Endothelial cell of umbilical vein (primary cell): ENCODE results near the gene ARHGAP28. TPM values are rescaled to one million over a fixed set of nuclear protein-coding genes. Genes with fewer than 3 reads are reported as not detected.

Experiments
- BruUV-seq: library from RNA; stranded (reverse); fragments of 400-500 nt; replicated peaks from 2 replicates; lab custom pipeline; 2021; lab: Mats Ljungman, UMichigan
- CTCF ChIA-PET: fragments of 300-600, 350-600 bp; sonication (Branson Sonifier 250); formaldehyde crosslinking; loops from one replicate; lab custom pipeline; 2021; ENCODE audit warnings: antibody characterized with exemption, inconsistent platforms; lab: Charles Lee
- POLR2A ChIA-PET: fragments of 300-600, 350-600 bp; sonication (Branson Sonifier 250); formaldehyde crosslinking; loops from one replicate; lab custom pipeline; 2021; ENCODE audit warnings: antibody characterized with exemption, inconsistent platforms; lab: Charles Lee
- DNase-seq: peaks from one replicate; pipeline ENCODE4 v3.0.0-alpha.2; 2011; ENCODE audit warnings: low read depth, low spot score
- FAIRE-seq: peaks from 2 replicates; lab custom pipeline; 2011; peaks lifted over from hg19 to GRCh38; lab: Jason Lieb, UNC
- H2AFZ ChIP-seq: 2 replicates; pipeline ENCODE4 v1.6.0; 2012; ENCODE audit warnings: low read depth, low read length, control low read depth, inconsistent platforms
- H3K27ac ChIP-seq: 2 replicates; pipeline ENCODE4 v1.5.1; 2011; ENCODE audit warnings: low read depth, mild to moderate bottlenecking, control low read depth, low read length, moderate library complexity; ENCODE audit not compliant: insufficient read depth
- H3K27me3 ChIP-seq, 2 experiments: 2 replicates each; pipeline versions ENCODE4 v1.6.0 to v1.6.1; 2011; ENCODE audit warnings: low read length in 2 of 2, mixed read lengths in 1 of 2; ENCODE audit not compliant: control insufficient read depth in 2 of 2, insufficient read depth in 2 of 2
- H3K36me3 ChIP-seq, 2 experiments: 2 replicates in 1 of 2; 3 replicates in 1 of 2; pipeline ENCODE4 v1.5.1; 2011; ENCODE audit warnings: low read length in 2 of 2, mild to moderate bottlenecking in 1 of 2, moderate library complexity in 1 of 2; ENCODE audit not compliant: control insufficient read depth in 2 of 2, insufficient read depth in 2 of 2; ENCODE audit errors: extremely low read depth in 1 of 2
- H3K4me1 ChIP-seq: 3 replicates; pipeline ENCODE4 v1.5.1; 2011; ENCODE audit warnings: mild to moderate bottlenecking, low read length; ENCODE audit not compliant: control insufficient read depth, insufficient read depth; ENCODE audit errors: extremely low read depth
- H3K4me2 ChIP-seq: 2 replicates; pipeline ENCODE4 v1.6.1; 2011; ENCODE audit warnings: low read length, control low read depth, mixed read lengths; ENCODE audit not compliant: insufficient read depth
- H3K4me3 ChIP-seq, 3 experiments: fragments of 200-600 bp in 1 of 3; sonication (generic), shearing (Covaris generic) in 1 of 3; replicated peaks in 1 of 3; 2 replicates each; pipeline ENCODE4 v1.5.1; 2011 to 2016; ENCODE audit warnings: control low read depth in 3 of 3, low read length in 3 of 3, mild to moderate bottlenecking in 2 of 3, inconsistent platforms in 1 of 3, low read depth in 1 of 3, moderate library complexity in 1 of 3; ENCODE audit not compliant: insufficient read depth in 1 of 3
- H3K79me2 ChIP-seq: 2 replicates; pipeline ENCODE4 v1.6.0; 2012; ENCODE audit warnings: low read length, inconsistent platforms; ENCODE audit not compliant: control insufficient read depth, insufficient read depth
- H3K9ac ChIP-seq: replicated peaks from 2 replicates; pipeline ENCODE3; 2011; ENCODE audit warnings: low read length, control low read depth; ENCODE audit not compliant: insufficient read depth; ENCODE audit errors: extremely low read depth
- H3K9me1 ChIP-seq: replicated peaks from 3 replicates; pipeline ENCODE4 v1.6.0; 2011; ENCODE audit warnings: mild to moderate bottlenecking, low read length; ENCODE audit not compliant: control insufficient read depth, insufficient read depth; ENCODE audit errors: extremely low read depth
- H3K9me3 ChIP-seq: replicated peaks from 2 replicates; pipeline ENCODE4 v1.5.1; 2012; ENCODE audit warnings: low read length, inconsistent platforms; ENCODE audit not compliant: control insufficient read depth, insufficient read depth
- H4K20me1 ChIP-seq: replicated peaks from 2 replicates; pipeline ENCODE3; 2011; ENCODE audit warnings: mild to moderate bottlenecking, low read length; ENCODE audit not compliant: control insufficient read depth, insufficient read depth; ENCODE audit errors: extremely low read depth
- CTCF ChIP-seq, 2 donors: IDR thresholded peaks; 1 replicate in 1 of 2; 2 replicates in 1 of 2; pipeline ENCODE4 v1.5.1; 2011; ENCODE audit warnings: low read length in 2 of 2, mild to moderate bottlenecking in 2 of 2, moderate library complexity in 2 of 2, control low read depth in 1 of 2, inconsistent platforms in 1 of 2, low read depth in 1 of 2; ENCODE audit not compliant: insufficient read depth in 1 of 2; ENCODE audit errors: extremely low read depth in 1 of 2
- FOS ChIP-seq: IDR thresholded peaks from 2 replicates; pipeline ENCODE4 v1.6.1; 2011; ENCODE audit warnings: mild to moderate bottlenecking, low read length, moderate library complexity, borderline replicate concordance; ENCODE audit not compliant: insufficient read depth
- GATA2 ChIP-seq: IDR thresholded peaks from 2 replicates; pipeline ENCODE4 v1.7.0; 2011; ENCODE audit warnings: low read depth, mild to moderate bottlenecking, moderate library complexity, mixed read lengths, low read length; ENCODE audit not compliant: insufficient read length, insufficient read depth
- JUN ChIP-seq: IDR thresholded peaks from 2 replicates; pipeline ENCODE4 v1.6.1; 2011; ENCODE audit warnings: borderline replicate concordance, low read depth; ENCODE audit not compliant: insufficient read length, insufficient read depth
- MAX ChIP-seq: IDR thresholded peaks from 2 replicates; pipeline ENCODE4 v1.6.1; 2011; ENCODE audit not compliant: insufficient read depth, insufficient read length
- MYC ChIP-seq: IDR thresholded peaks from one replicate; pipeline ENCODE4 v1.6.1; 2011; ENCODE audit warnings: mild to moderate bottlenecking, low read depth, low read length
- dilution Hi-C: fragments of 300-500 bp; cut with MboI; formaldehyde crosslinking; loops from one replicate; pipeline ENCODE4 v1.15.0; 2019; ENCODE audit warnings: low sequenced_read_pairs; ENCODE audit not compliant: extremely low pct_ligation_motif_present
- intact Hi-C: fragments of 100-400 bp; cut with micrococcal nuclease; formaldehyde crosslinking; loops from one replicate; pipeline ENCODE4 v1.10.0; 2022
- polyA plus RNA-seq, 4 experiments: library from polyadenylated mRNA; depleted of rRNA in 3 of 4; stranded (reverse) in 3 of 4; unstranded in 1 of 4; fragments of >200 nt; gene quantifications; 2 replicates each; pipeline versions ENCODE4 v1.2.1 to v1.2.3, GENCODE V29; 2011 to 2012; ENCODE audit warnings: missing spikeins in 1 of 4
- total RNA-seq: library from RNA; stranded (reverse); gene quantifications from 2 replicates; pipeline ENCODE4 v1.2.3, GENCODE V29; 2021

The ARHGAP28 gene
- total and polyA plus RNA-seq, 2 donors (not counting 3 experiments of a cell fraction or from before 2014, with no cell fraction given): 3.8 to 23.4 TPM

GRCh38 chr18:6741786-6742185, 12.3 kb downstream of the ARHGAP28 start:
- intact Hi-C loops: loop anchor here (1.0 to 2.0 kb wide), 5 partner anchors 8 to 67 kb away; partner anchors contain the start of gene ARHGAP28
- DNase-seq: no peak
- H3K27ac ChIP-seq: peak overlapping the region; percentile 70
- peak; percentile 8 for FAIRE-seq
- TSS peak; percentile 47 for BruUV-seq
- dilution Hi-C loops: no loop called here
- no peaks in the 10 kb centered on the region for H3K9me1 ChIP-seq
- peaks cover 24% of the 10 kb centered on the region for H3K4me1 ChIP-seq
- no peak overlapping the region for H2AFZ ChIP-seq
- no peak overlapping the region for H3K4me3 ChIP-seq
- H3K9ac ChIP-seq: no peak overlapping the region
- H3K9me3 ChIP-seq: no peaks in the 10 kb centered on the region
- no peaks in the 10 kb centered on the region for H3K79me2 ChIP-seq
- no peaks in the 10 kb centered on the region for H3K36me3 ChIP-seq
- no peaks in the 10 kb centered on the region for H3K27me3 ChIP-seq
- CTCF ChIA-PET: interaction anchor here (0.7 to 2.3 kb wide), 9 partner anchors 9 to 144 kb away, joined by 3 to 17 read pairs (median 8); partner anchors contain the start of gene ARHGAP28
- H3K4me2 ChIP-seq: peak overlapping the region; percentile 53
- no peak for TF ChIP-seq FOS
- no peak for TF ChIP-seq MYC
- TF ChIP-seq CTCF (IDR thresholded peaks at IDR 0.05; ENCODE audit: extremely low read depth in 1 of 2, insufficient read depth in 1 of 2, low read depth in 1 of 2, low read length in 2 of 2): no peak
- TF ChIP-seq JUN: no peak
- TF ChIP-seq MAX: no peak
- TF ChIP-seq GATA2: no peak
- H4K20me1 ChIP-seq: no peaks in the 10 kb centered on the region
- POLR2A ChIA-PET: interaction anchor here (1.4 kb wide), 1 partner anchor 66 kb away, joined by 7 read pairs; no protein-coding TSS in a partner anchor
